Liver (tissue), 9 donors: ENCODE data around the gene TULP4. TPM values are rescaled to one million over a fixed set of nuclear protein-coding genes. Genes with fewer than 3 reads are reported as not detected.

ENCODE experiments used
- DNase-seq: peaks from one replicate; pipeline ENCODE4 v3.0.0-alpha.2; 2017; ENCODE audit warnings: low spot score
- H3K27ac ChIP-seq, 2 donors: one replicate each; pipeline ENCODE4 v1.7.0; 2013; ENCODE audit warnings: inconsistent platforms in 2 of 2, low read length in 2 of 2, control low read depth in 1 of 2, low read depth in 1 of 2, mild to moderate bottlenecking in 1 of 2
- H3K27me3 ChIP-seq, 4 donors: one replicate each; pipeline versions ENCODE4 v1.6.1 to v1.7.0; 2013; ENCODE audit warnings: low read length in 3 of 4, inconsistent platforms in 1 of 4, mild to moderate bottlenecking in 1 of 4, moderate library complexity in 1 of 4; ENCODE audit not compliant: control insufficient read depth in 4 of 4, insufficient read depth in 4 of 4
- H3K36me3 ChIP-seq, 4 donors: one replicate each; pipeline versions ENCODE4 v1.6.1 to v1.7.0; 2013; ENCODE audit warnings: low read length in 3 of 4, mild to moderate bottlenecking in 3 of 4, low read depth in 1 of 4, moderate library complexity in 1 of 4; ENCODE audit not compliant: control insufficient read depth in 4 of 4, insufficient read depth in 3 of 4
- H3K4me1 ChIP-seq, 4 donors: one replicate each; pipeline versions ENCODE4 v1.6.1 to v1.7.0; 2013; ENCODE audit warnings: low read length in 3 of 4, mild to moderate bottlenecking in 3 of 4, moderate library complexity in 1 of 4; ENCODE audit not compliant: control insufficient read depth in 4 of 4, insufficient read depth in 4 of 4
- H3K4me3 ChIP-seq, 3 donors: one replicate each; pipeline versions ENCODE4 v1.6.1 to v1.7.0; 2013; ENCODE audit warnings: low read length in 3 of 3, control low read depth in 1 of 3, low read depth in 1 of 3, mild to moderate bottlenecking in 1 of 3
- H3K9ac ChIP-seq, 2 donors: one replicate each; pipeline ENCODE4 v1.7.0; 2013; ENCODE audit warnings: low read length in 2 of 2, mild to moderate bottlenecking in 2 of 2, moderate library complexity in 2 of 2, control low read depth in 1 of 2, low read depth in 1 of 2
- H3K9me3 ChIP-seq, 4 donors: one replicate each; pipeline versions ENCODE4 v1.6.1 to v1.7.0; 2013; ENCODE audit warnings: low read length in 3 of 4; ENCODE audit not compliant: control insufficient read depth in 4 of 4
- EGR1 ChIP-seq, 2 donors: IDR thresholded peaks; 2 replicates each; pipeline ENCODE4 v1.6.1; 2016 to 2018; ENCODE audit warnings: antibody characterized with exemption in 2 of 2, low read depth in 2 of 2
- FOXA1 ChIP-seq: IDR thresholded peaks from 2 replicates; pipeline ENCODE4 v1.6.1; 2016; ENCODE audit warnings: antibody characterized with exemption
- GABPA ChIP-seq, 2 donors: IDR thresholded peaks in 1 of 2; conservative IDR thresholded peaks in 1 of 2; 2 replicates each; pipeline ENCODE4 v1.6.1; 2016; ENCODE audit warnings: antibody characterized with exemption in 2 of 2, mild to moderate bottlenecking in 1 of 2, moderate library complexity in 1 of 2
- HNF4A ChIP-seq, 2 donors: conservative IDR thresholded peaks; 2 replicates each; pipeline ENCODE4 v1.6.1; 2016; ENCODE audit warnings: antibody characterized with exemption in 2 of 2, mild to moderate bottlenecking in 2 of 2
- JUND ChIP-seq, 2 donors: IDR thresholded peaks; 2 replicates each; pipeline ENCODE4 v1.6.1; 2016; ENCODE audit warnings: antibody characterized with exemption in 2 of 2
- NR2F2 ChIP-seq: IDR thresholded peaks from 2 replicates; pipeline ENCODE4 v1.6.1; 2016; ENCODE audit warnings: antibody characterized with exemption
- RAD21 ChIP-seq, 2 donors: IDR thresholded peaks; 2 replicates each; pipeline ENCODE4 v1.6.1; 2016; ENCODE audit warnings: antibody characterized with exemption in 2 of 2, mild to moderate bottlenecking in 2 of 2
- RXRA ChIP-seq, 2 donors: IDR thresholded peaks; 2 replicates each; pipeline ENCODE4 v1.6.1; 2017 to 2018; ENCODE audit warnings: antibody characterized with exemption in 2 of 2, mild to moderate bottlenecking in 1 of 2
- SP1 ChIP-seq: IDR thresholded peaks from 2 replicates; pipeline ENCODE4 v1.6.1; 2018; ENCODE audit warnings: antibody characterized with exemption, mild to moderate bottlenecking
- TAF1 ChIP-seq: conservative IDR thresholded peaks from 2 replicates; pipeline ENCODE4 v1.6.1; 2016; ENCODE audit warnings: antibody characterized with exemption, mild to moderate bottlenecking
- YY1 ChIP-seq: IDR thresholded peaks from 2 replicates; pipeline ENCODE4 v1.6.1; 2016; ENCODE audit warnings: antibody characterized with exemption, mild to moderate bottlenecking
- ZBTB33 ChIP-seq: IDR thresholded peaks from 2 replicates; pipeline ENCODE4 v1.6.1; 2016; ENCODE audit warnings: antibody characterized with exemption
- WGBS: extraction: QIAGEN DNeasy Blood & Tissue Kit; methylation state at CpG from one replicate; pipeline ENCODE4 v1.1.7; 2013; 5-methylcytosine and 5-hydroxymethylcytosine counted together
- polyA plus RNA-seq, 2 donors: library from polyadenylated mRNA; stranded (reverse) in 1 of 2; unstranded in 1 of 2; fragments of 200-250 nt in 1 of 2; fragments of >200 nt in 1 of 2; fragmentation: Nextera tagmentation in 1 of 2; extraction: Ambion mirVana in 1 of 2; gene quantifications; one replicate each; pipeline versions ENCODE4 v1.2.1 to v1.2.3, GENCODE V29; 2013 to 2015
- total RNA-seq, 2 donors: library from RNA; depleted of rRNA; stranded (reverse); fragments of >200 nt; gene quantifications; one replicate each; pipeline ENCODE4 v1.2.3, GENCODE V29; 2014
- TF ChIP-seq, protein P1 (sequence below): fragments of 150-350 bp; IDR thresholded peaks from 2 replicates; pipeline ENCODE4 v1.5.1; 2017; ENCODE audit warnings: improper control_type of control experiment, low read depth, low read length; ENCODE audit not compliant: missing input control
- TF ChIP-seq, protein P2 (sequence below): IDR thresholded peaks from 2 replicates; pipeline ENCODE4 v1.6.1; 2016; ENCODE audit warnings: antibody characterized with exemption
- TF ChIP-seq, protein P3 (sequence below): IDR thresholded peaks from 2 replicates; pipeline ENCODE4 v1.6.1; 2016; ENCODE audit warnings: antibody characterized with exemption
- donor health status: healthy.
- donor health status: healthy.
- donor health status: healthy.
- donor health status: healthy.
- donor health status: healthy.

The TULP4 gene
- total and polyA plus RNA-seq, 4 donors = 2.2 to 53.3 (median 18.0) TPM

DNA sequence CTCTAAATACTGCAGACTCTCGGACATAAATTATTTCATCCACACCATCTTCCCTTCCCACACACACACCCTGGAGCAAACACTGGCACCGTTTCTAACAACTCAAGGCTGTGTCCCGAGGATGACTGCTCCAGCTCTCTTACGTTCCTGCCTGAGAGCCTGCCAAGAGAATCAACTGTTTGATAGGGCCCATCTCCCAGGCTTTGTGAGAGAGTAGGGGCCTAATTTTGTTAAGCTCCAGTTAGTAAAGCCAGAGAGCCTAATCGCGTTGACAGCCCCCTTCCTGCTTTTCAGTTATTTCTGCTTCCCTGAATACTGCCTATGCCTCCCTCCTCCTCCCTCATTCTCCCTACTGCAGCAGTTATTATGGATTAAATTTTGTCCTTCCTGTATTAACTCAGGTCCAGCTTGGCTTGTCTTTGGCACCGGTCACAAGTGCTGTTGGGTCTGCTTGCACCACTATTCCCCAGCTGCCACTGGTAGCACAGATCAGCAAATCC lies 129.5 kb downstream of the TULP4 start:
- no peak overlapping the region for H3K4me3 ChIP-seq
- 82% methylated on average over 7 of the region's 7 CpGs for WGBS
- H3K9me3 ChIP-seq = no peaks in the 10 kb centered on the region
- TF ChIP-seq HNF4A (conservative IDR thresholded peaks at IDR 0.05) = no peak
- no peak for TF ChIP-seq RAD21 (IDR thresholded peaks at IDR 0.05)
- TF ChIP-seq, protein P1, sequence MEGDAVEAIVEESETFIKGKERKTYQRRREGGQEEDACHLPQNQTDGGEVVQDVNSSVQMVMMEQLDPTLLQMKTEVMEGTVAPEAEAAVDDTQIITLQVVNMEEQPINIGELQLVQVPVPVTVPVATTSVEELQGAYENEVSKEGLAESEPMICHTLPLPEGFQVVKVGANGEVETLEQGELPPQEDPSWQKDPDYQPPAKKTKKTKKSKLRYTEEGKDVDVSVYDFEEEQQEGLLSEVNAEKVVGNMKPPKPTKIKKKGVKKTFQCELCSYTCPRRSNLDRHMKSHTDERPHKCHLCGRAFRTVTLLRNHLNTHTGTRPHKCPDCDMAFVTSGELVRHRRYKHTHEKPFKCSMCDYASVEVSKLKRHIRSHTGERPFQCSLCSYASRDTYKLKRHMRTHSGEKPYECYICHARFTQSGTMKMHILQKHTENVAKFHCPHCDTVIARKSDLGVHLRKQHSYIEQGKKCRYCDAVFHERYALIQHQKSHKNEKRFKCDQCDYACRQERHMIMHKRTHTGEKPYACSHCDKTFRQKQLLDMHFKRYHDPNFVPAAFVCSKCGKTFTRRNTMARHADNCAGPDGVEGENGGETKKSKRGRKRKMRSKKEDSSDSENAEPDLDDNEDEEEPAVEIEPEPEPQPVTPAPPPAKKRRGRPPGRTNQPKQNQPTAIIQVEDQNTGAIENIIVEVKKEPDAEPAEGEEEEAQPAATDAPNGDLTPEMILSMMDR = no peak
- TF ChIP-seq RXRA (IDR thresholded peaks at IDR 0.05) = no peak
- TF ChIP-seq TAF1 = no peak
- no peak for TF ChIP-seq ZBTB33
- no peak for TF ChIP-seq YY1
- no peak overlapping the region for H3K27ac ChIP-seq
- H3K4me1 ChIP-seq = no peaks in the 10 kb centered on the region
- peaks cover 0 to 3% (median 0%) of the 10 kb centered on the region in 4 donors for H3K36me3 ChIP-seq
- H3K27me3 ChIP-seq = no peaks in the 10 kb centered on the region
- no peak overlapping the region for H3K9ac ChIP-seq
- no peak for DNase-seq

DNA sequence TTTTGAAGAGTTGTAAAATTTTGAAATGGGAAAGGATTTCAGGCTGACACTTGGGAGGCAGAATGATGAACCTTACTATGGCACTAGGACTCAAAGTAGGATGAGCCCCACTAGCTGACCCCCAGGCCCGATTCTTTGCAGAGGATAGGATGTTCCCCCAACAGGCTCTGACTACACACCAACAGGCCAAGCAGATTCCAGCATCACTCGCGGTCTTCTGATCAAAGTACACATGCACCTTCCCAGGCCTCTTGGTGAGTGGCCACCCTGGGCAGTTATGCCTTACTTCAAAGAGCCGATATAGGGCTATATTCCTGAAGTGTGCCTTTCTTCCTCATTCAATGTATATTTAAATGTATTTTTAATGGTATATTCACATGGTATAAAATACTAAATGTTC lies 130.0 kb downstream of the TULP4 start:
- no peak overlapping the region for H3K27ac ChIP-seq
- DNase-seq = no peak
- peaks cover 0 to 3% (median 0%) of the 10 kb centered on the region in 4 donors for H3K36me3 ChIP-seq
- H3K9me3 ChIP-seq = no peaks in the 10 kb centered on the region
- no peak overlapping the region for H3K9ac ChIP-seq
- TF ChIP-seq SP1 (no peak), JUND (IDR thresholded peaks at IDR 0.05) (no peak), HNF4A (conservative IDR thresholded peaks at IDR 0.05) (no peak), ZBTB33 (no peak), GABPA (IDR thresholded peaks at IDR 0.05 in 1 of 2, conservative IDR thresholded peaks at IDR 0.05 in 1 of 2) (no peak), RAD21 (IDR thresholded peaks at IDR 0.05) (no peak)
- WGBS = 94% methylated on average over 4 of the region's 4 CpGs
- H3K27me3 ChIP-seq = no peaks in the 10 kb centered on the region
- no peaks in the 10 kb centered on the region for H3K4me1 ChIP-seq
- no peak overlapping the region for H3K4me3 ChIP-seq

DNA sequence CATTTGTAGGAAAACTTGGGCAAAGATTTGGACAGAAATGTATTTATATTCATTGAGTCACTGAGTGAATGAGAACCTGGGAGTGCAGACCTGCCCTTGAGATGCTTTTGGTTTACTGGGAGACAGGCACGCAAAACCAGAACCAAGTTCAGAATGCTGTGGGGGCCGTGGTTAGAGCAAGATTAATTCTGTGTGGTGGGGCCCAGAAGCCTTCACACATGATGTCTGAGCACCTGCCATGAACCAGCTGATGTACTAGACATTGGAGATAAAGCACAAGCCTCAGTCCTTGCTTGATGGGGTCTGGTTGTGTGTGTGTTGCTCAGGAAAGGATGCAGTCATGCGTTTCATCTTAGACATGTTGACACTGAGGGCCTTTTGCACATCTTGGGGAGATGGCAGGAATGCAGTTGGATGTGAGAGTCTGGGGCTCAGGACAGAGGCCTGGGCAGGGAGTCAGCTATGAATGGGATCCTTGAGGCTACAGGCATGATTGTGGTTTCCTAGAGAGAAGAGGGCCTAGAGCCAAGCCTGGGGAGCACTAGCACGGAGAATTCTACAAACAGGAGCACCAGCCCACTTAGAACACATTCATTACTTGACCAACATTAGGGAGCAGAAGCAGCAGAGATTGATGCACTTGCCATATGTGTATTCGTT lies 133.3 kb downstream of the TULP4 start:
- Histone ChIP-seq H3K9me3 (no peaks in the 10 kb centered on the region), H3K27me3 (no peaks in the 10 kb centered on the region), H3K27ac (no peak overlapping the region), H3K36me3 (peaks cover 0 to 5% (median 3%) of the 10 kb centered on the region in 4 donors), H3K9ac (no peak overlapping the region), H3K4me1 (no peaks in the 10 kb centered on the region), H3K4me3 (no peak overlapping the region)
- TF ChIP-seq EGR1 (IDR thresholded peaks at IDR 0.05; ENCODE audit: low read depth in 2 of 2) (no peak), NR2F2 (no peak), FOXA1 (no peak), YY1 (no peak), GABPA (IDR thresholded peaks at IDR 0.05 in 1 of 2, conservative IDR thresholded peaks at IDR 0.05 in 1 of 2) (no peak), RAD21 (IDR thresholded peaks at IDR 0.05) (no peak), SP1 (no peak), TAF1 (no peak)
- TF ChIP-seq, protein P2, sequence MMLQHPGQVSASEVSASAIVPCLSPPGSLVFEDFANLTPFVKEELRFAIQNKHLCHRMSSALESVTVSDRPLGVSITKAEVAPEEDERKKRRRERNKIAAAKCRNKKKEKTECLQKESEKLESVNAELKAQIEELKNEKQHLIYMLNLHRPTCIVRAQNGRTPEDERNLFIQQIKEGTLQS = no peak
- TF ChIP-seq, protein P3, sequence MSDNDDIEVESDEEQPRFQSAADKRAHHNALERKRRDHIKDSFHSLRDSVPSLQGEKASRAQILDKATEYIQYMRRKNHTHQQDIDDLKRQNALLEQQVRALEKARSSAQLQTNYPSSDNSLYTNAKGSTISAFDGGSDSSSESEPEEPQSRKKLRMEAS = no peak
- WGBS = 97% methylated on average over 5 of the region's 5 CpGs
- DNase-seq = no peak
